Ovary (tissue), 3 donors: ENCODE results near the gene ATL3.

ENCODE experiments used
- CTCF ChIP-seq, 3 donors: fragments of 450-650 bp in 2 of 3; fragments of 200-600 bp in 1 of 3; IDR thresholded peaks; one replicate each; pipeline versions ENCODE4 v1.5.1 to v1.8.0; 2016 to 2022; ENCODE audit warnings: antibody characterized with exemption in 3 of 3, mild to moderate bottlenecking in 1 of 3
- POLR2A ChIP-seq: fragments of 450-650 bp; IDR thresholded peaks from one replicate; pipeline ENCODE4 v1.6.1; 2017; ENCODE audit warnings: antibody characterized with exemption, mild to moderate bottlenecking, moderate library complexity
- donor health status: DM: no; HTN: no; CAD: no.

- TF ChIP-seq CTCF (IDR thresholded peaks at IDR 0.05) (no peak), POLR2A (no peak)
These were observed 10.2 kb downstream of the ATL3 start for GRCh38 chr11:63660972-63661371.
